SK-N-DZ (cell line): ENCODE data around the gene IL18.
"Not testable (repeated sequence)": the region's sequence is repeated elsewhere in the genome, so short reads cannot be mapped to it uniquely, and the experiment has no call there.

ENCODE experiments used
- DNase-seq: peaks from one replicate; pipeline ENCODE4 v3.0.0-alpha.2; 2015; ENCODE audit warnings: low spot score

IL18 gene

GRCh38 chr11:112172362-112172994, 8.6 kb upstream of the IL18 start:
- no peak for DNase-seq

DNA sequence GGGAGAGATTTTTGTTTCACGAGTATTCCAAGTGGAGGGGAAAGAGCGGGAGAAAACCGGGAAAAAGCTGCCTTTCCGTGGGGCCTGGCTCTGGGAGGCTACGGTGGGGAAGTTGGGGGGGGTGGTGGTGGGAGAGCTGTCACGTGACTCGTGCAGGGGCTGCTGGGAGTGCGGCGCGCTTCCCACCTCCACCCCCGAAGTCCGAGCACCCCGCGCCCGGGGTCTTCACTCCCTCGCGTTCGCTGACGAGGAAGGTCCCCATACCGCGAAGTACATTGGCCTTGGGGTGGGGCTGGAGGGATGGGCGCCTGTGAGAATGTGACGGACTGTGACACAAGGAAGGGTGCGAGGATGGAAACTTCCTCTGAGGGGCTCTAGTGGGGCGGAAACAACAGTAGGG, 3.3 kb upstream of the IL18 start, which contains the start of gene TEX12:
TSS of gene TEX12 (plus strand) at position 228 of the 400 bp plus-strand sequence. CDS start 1,897 bp downstream, outside the sequence.
- DNase-seq, result no peak

DNA sequence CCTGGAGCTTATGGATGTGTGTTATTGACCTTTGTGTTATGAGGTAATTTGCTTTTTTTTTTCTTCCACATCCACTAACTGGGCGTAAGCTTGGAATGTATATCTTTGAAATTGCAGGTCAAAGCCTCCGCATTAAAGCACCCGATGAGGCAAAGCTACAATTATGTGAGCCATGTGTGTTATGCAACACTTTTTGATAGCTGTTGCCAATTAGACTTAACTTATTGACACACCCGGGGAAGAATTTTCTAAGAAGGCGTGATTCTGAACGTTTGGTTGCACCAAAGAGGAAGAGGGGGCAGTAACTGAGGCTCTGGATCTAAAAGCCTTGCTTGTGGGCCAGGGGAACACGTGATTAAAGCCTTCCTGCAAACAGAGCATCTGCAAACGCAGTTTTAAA, 2.7 kb upstream of the IL18 start:
- DNase-seq, result no peak

GRCh38 chr11:112165049-112165448, 1.2 kb upstream of the IL18 start:
- DNase-seq, result no peak

DNA sequence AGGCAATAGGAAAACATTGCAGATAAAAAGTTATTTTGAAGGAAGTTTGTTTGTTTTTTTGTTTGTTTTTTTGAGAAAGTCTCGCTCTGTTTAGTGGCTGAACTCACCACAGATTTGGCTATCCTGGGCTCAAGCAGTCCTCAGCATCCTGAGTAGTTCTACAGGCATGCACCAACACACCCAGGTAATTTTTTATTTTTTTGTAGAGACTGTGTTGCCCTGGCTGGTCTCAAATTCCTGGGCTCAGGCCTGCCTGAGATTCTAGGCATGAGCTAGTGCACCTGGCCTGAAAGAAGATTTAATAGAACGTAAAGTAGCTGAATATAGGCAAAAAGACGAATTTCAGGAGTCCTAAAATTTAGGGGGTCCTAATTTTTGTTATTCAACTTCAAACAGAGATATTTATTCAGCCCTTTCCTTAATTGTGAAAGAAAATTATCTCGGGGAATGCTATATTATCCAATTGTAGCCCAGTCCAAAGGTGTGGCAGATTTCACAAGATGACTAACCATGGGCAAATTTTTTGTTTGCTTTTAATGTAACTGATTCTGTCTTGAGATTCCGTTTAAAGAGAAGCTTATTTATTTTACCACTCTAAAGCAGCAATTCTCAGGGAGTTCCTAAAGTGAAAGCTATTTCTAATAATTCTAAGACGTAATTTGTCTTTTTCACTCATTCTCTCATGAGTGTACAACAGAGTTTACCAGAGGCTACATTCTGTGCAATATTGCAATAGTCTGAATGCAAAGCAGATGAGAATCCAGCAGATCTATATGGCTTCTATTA, 940 bp downstream of the IL18 start:
- no peak for DNase-seq

- not testable (repeated sequence) for DNase-seq
These were observed 1.7 kb downstream of the IL18 start for GRCh38 chr11:112162200-112162599.

GRCh38 chr11:112161012-112161411, 2.9 kb downstream of the IL18 start:
- no peak for DNase-seq

DNA sequence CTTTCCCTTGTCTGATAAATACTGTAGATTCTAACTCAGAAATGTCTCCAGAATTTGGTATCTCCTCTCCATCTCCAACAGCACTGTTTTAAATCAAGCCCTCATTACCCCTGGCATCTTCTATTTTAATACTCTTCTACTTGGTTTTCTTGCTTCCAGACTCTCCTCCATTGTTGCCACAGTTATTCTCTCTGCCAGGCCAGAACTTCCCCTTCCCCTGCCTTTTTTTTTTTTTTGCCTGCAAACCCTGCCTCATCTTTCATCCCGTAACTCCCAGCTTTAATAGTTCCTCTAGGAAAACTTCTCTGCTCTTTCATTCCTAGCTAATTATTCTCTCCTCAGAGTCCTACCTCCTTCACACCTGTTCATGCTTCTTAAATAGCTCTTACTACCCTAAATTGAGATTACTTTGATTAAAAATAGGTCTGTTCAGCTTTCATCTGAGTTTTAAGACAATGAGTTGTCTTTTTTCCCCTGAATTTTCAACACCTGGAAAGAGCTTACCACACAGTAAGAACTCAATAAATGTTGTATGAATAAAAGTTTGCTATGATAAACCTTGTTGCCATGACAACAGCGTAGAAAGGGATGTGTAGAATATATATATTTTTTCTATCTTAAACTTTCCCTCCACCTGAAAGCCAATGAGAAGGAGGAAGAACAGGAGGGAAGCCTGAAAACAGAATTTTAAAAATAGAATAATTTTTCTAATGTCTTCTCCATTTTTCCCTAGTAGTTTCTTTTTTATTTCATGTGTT, 3.6 kb downstream of the IL18 start:
- no peak for DNase-seq

DNA sequence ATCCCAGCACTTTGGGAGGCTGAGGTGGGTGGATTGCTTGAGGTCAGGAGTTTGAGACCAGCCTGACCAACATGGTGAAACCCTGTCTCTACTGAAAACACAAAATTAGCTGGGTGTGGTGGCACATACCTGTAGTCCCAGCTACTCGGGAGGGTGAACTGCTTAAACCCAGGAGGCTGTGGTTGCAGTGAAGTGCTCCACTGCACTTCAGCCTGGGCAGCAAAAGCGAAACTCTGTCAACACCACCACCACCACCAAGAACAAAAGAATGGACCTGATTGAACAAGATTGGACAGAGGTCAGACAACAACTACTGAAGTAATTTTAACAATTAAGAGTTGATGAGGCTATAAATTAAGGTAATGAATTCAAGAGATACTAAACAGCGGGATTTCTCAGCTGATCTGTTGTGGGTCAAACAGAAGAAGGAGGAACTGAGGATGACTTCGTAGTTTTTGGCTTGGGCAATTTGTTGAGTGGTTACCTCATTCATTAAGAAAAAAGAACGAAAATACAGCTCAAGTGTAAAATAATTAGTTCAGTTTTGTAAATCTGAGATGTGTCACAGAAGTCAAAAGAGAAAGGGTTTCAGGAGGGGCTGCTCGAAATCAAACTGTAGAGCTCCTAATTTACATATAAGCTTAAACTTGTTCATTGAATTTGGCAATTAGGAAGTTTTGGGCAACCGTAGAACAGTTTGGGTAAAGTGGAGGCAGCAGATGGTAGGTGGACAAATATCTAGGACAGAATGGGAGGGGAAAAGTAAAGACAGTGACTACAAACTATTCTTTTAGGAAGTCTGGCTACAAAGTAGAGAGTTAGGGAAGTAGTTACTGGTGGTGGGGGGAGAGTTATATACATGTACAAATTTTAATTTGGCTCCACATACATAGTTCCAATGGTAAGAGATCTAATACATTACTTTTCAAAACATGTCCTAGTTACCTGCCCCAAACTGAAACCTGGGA, 4.5 kb downstream of the IL18 start:
- no peak for DNase-seq

- DNase-seq, result no peak
These were observed 6.7 kb downstream of the IL18 start for GRCh38 chr11:112156956-112157766.

DNA sequence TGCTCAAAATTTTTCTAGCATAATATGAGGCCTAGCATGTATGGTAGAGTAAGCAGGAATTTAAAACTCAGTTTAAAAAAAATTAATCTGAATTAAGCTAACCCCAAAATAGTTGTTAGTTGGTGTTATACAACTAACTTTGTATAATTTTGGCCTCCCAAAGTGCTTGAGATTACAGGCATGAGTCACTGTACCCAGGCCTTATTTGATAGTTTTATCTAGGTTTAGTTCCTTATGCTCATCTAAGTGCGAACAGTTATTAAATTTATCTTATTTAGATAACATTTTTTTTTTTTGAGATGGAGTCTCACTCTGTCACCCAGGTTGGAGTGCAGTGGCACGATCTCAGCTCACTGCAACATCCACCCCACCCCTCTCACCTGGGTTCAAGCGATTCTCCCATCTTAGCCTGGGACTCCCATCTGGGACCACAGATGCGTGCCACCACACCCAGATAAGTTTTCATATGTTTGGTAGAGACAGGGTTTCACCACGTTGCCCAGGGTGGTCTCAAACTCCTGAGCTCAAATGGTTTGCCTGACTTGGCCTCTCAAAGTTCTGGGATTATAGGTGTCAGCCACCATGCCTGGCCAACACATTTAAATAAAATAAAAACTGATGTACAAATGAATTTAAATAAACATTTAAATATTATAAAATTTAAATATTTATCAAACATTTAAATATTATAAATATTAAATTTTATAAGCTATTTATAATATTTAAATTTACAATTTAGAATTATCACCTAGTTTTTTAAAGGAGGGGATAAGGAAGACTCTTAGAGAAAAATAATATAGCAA, 7.5 kb downstream of the IL18 start:
- no peak for DNase-seq

DNA sequence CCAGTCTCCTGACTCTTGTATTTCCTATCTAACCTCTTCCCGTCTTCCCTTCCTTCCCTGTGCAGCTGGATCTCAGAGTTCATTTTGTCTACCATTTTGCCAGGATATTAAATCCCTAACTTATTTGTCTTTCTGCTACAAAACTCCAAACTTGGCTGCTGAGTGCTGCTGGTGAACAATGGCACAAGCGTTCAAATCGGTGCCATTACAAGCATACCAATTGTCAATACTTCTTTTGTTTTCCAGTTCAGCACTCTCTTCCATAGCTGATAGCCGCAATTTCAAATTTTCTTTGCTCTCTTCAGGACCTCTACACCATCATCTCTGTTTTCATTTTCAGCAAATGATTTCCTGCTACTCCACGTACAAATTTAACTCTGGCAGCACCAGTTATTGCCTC, 13.4 kb downstream of the IL18 start:
- DNase-seq, result no peak

DNA sequence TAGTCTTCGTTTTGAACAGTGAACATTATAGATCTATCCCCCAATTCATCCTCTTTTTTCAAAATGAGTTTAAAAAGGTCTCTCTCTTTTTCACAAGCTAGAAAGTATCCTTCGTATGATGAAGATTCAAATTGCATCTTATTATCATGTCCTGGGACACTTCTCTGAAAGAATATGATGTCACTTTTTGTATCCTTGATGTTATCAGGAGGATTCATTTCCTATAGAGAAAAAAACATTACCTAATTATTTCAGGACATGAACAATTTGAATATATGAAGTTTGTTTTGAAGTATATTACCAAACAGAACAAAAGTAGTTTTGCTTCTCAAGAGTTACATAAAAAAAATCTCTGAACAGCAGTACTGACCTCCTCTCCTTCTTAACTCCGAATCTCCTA, 20.3 kb downstream of the IL18 start:
- DNase-seq, result no peak

DNA sequence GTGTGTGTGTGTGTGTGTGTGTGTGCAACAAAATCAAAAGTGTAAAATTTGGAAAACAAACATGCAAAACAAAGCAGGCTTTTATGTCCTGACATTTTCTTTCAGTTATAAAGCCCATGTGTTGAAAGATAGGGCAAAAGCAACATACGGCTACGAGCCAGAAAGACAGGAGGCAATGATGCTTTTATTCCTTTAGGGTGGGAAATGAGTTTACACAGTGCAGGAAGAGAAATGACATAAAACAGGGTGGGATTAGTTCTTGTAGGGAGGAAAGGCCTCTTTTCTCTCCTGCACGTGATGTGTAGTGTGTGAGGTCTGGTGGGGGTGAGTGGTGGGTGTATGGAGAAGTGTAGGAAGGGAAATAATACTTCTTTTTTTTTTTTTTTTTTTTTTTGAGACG, 29.4 kb downstream of the IL18 start:
- DNase-seq, result no peak

DNA sequence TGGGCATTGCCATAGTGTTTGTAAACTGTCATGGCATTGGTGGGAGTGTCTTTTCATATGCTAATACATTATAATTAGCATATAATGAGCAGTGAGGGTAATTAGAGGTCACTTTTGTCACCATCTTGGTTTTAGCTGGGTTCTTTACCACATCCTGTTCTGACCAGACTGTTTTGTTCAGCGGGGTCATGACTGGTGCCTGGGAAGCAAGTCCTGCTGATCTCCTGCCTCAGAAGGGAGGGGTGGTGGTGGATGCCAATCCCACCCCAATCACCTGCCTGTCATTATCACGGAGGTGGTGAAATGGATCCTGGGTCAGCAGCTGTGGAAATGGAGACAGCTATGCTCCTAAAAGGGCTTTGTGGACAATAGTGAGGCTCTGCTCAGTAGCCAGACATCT, 31.2 kb downstream of the IL18 start:
- no peak for DNase-seq

GRCh38 chr11:112129656-112130055, 34.2 kb downstream of the IL18 start:
- no peak for DNase-seq

GRCh38 chr11:112128483-112129121, 35.3 kb downstream of the IL18 start:
- no peak for DNase-seq

- no peak for DNase-seq
These were observed 36.8 kb downstream of the IL18 start for GRCh38 chr11:112127056-112127455.

GRCh38 chr11:112123129-112123528, 40.8 kb downstream of the IL18 start:
- no peak for DNase-seq
